Caco-2 (cell line): Measurements from ENCODE around the gene TBC1D24. TPM values are rescaled to one million over a fixed set of nuclear protein-coding genes. Genes with fewer than 3 reads are reported as not detected.
A peak's percentile ranks its signal among the peaks of the same experiment; 100 is the strongest.

Source experiments
- BruUV-seq: library from RNA; stranded (reverse); fragments of 400-500 nt; replicated peaks from 2 replicates; lab custom pipeline; 2021; lab: Mats Ljungman, UMichigan
- CTCF ChIA-PET: fragments of 300-600 bp; sonication (Branson Sonifier 250); formaldehyde crosslinking; loops from one replicate; lab custom pipeline; 2022; ENCODE audit warnings: antibody characterized with exemption; lab: Charles Lee
- POLR2A ChIA-PET: fragments of 300-600 bp; sonication (Branson Sonifier 250); formaldehyde crosslinking; loops from one replicate; lab custom pipeline; 2022; ENCODE audit warnings: antibody characterized with exemption; lab: Charles Lee
- DNase-seq, 2 experiments: peaks; one replicate each; pipeline versions ENCODE4 v3.0.0 to v3.0.0-alpha.2; 2020 to 2022
- H3K27me3 ChIP-seq: replicated peaks from 2 replicates; pipeline ENCODE4 v1.6.0; 2011; ENCODE audit warnings: low read length; ENCODE audit not compliant: control insufficient read depth, insufficient read depth
- H3K36me3 ChIP-seq: 2 replicates; pipeline ENCODE4 v1.5.1; 2011; ENCODE audit warnings: low read length; ENCODE audit not compliant: control insufficient read depth, insufficient read depth
- H3K4me1 ChIP-seq: fragments of 250-450 bp; sonication (Bioruptor Pico); 2 replicates; pipeline ENCODE4 v1.5.1; 2020; ENCODE audit warnings: mild to moderate bottlenecking
- H3K4me3 ChIP-seq: 2 replicates; pipeline ENCODE4 v1.5.1; 2011; ENCODE audit warnings: low read depth, mild to moderate bottlenecking, control low read depth, low read length
- H3K9me3 ChIP-seq: fragments of 250-450 bp; sonication (Bioruptor Pico); 2 replicates; pipeline ENCODE4 v1.5.1; 2020; ENCODE audit warnings: mild to moderate bottlenecking, moderate library complexity
- H3K27ac Mint-ChIP-seq: one replicate; pipeline ENCODE4 v1.8.0; 2022; ENCODE audit warnings: mixed read lengths; ENCODE audit not compliant: unreplicated experiment
- H3K27me3 Mint-ChIP-seq: one replicate; pipeline ENCODE4 v1.8.0; 2022; ENCODE audit warnings: mixed read lengths; ENCODE audit not compliant: insufficient read depth, unreplicated experiment
- H3K36me3 Mint-ChIP-seq: one replicate; pipeline ENCODE4 v1.8.0; 2022; ENCODE audit warnings: mild to moderate bottlenecking, mixed read lengths; ENCODE audit not compliant: insufficient read depth, unreplicated experiment
- H3K4me1 Mint-ChIP-seq: one replicate; pipeline ENCODE4 v1.8.0; 2022; ENCODE audit warnings: low read depth, mixed read lengths; ENCODE audit not compliant: unreplicated experiment
- H3K4me3 Mint-ChIP-seq: one replicate; pipeline ENCODE4 v1.8.0; 2022; ENCODE audit warnings: mild to moderate bottlenecking, moderate library complexity, mixed read lengths; ENCODE audit not compliant: unreplicated experiment
- H3K9me3 Mint-ChIP-seq: one replicate; pipeline ENCODE4 v1.8.0; 2022; ENCODE audit warnings: mixed read lengths; ENCODE audit not compliant: unreplicated experiment
- CTCF ChIP-seq, 2 experiments: fragments of 200-600 bp in 1 of 2; IDR thresholded peaks; 1 replicate in 1 of 2; 2 replicates in 1 of 2; pipeline versions ENCODE4 v1.5.1 to v1.8.0; 2011 to 2022; ENCODE audit warnings: antibody characterized with exemption in 1 of 2, control low read depth in 1 of 2, inconsistent platforms in 1 of 2, low read depth in 1 of 2, low read length in 1 of 2, mild to moderate bottlenecking in 1 of 2, moderate library complexity in 1 of 2; ENCODE audit not compliant: insufficient read depth in 1 of 2, severe bottlenecking in 1 of 2, unreplicated experiment in 1 of 2
- intact Hi-C: fragments of 100-400 bp; cut with micrococcal nuclease; formaldehyde crosslinking; loops from one replicate; pipeline ENCODE4 v1.10.0; 2022; ENCODE audit not compliant: unreplicated experiment
- total RNA-seq: library from RNA; stranded (reverse); gene quantifications from 2 replicates; pipeline ENCODE4 v1.2.3, GENCODE V29; 2022

TBC1D24 gene
- total RNA-seq, 1 experiment from 2014 or later = 20.8 TPM

DNA sequence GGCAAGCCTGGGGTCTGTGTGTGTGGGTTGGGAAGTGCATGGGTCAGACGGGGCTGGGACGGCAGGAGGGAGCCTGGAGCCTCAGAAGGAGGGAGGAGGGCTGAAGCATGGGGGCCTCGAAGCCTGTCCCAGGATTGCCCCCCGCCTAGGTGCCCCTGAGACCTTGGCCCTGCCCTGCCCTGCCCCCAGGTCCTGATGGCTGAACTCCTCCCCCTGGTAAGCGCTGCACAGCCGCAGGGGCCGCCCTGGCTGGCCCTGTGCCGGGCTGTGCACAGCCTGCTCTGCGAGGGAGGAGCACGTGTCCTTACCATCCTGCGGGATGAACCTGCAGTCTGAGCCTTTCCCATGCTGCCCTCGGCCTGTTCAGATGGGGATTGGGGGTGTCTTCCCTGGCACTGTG, 10.6 kb upstream of the TBC1D24 start:
- H3K4me1 Mint-ChIP-seq = peaks cover 5% of the 10 kb centered on the region
- H3K4me3 Mint-ChIP-seq = no peak overlapping the region
- no peaks in the 10 kb centered on the region for H3K9me3 ChIP-seq
- no TSS peak for BruUV-seq
- CTCF ChIA-PET = no interaction called here
- H3K9me3 Mint-ChIP-seq = no peaks in the 10 kb centered on the region
- intact Hi-C loops = no loop called here
- TF ChIP-seq CTCF (IDR thresholded peaks at IDR 0.05; ENCODE audit: insufficient read depth in 1 of 2, low read depth in 1 of 2, low read length in 1 of 2, severe bottlenecking in 1 of 2, unreplicated experiment in 1 of 2) = no peak
- H3K36me3 ChIP-seq = no peaks in the 10 kb centered on the region
- H3K27me3 Mint-ChIP-seq = no peaks in the 10 kb centered on the region
- peaks cover 42% of the 10 kb centered on the region for H3K36me3 Mint-ChIP-seq
- no peak for DNase-seq
- no peak overlapping the region for H3K4me3 ChIP-seq
- H3K27me3 ChIP-seq = no peaks in the 10 kb centered on the region
- peaks cover 14% of the 10 kb centered on the region for H3K4me1 ChIP-seq
- POLR2A ChIA-PET = interaction anchor here (0.7 kb wide), 1 partner anchor 309 kb away, joined by 3 read pairs; no protein-coding TSS in a partner anchor
- no peak overlapping the region for H3K27ac Mint-ChIP-seq

DNA sequence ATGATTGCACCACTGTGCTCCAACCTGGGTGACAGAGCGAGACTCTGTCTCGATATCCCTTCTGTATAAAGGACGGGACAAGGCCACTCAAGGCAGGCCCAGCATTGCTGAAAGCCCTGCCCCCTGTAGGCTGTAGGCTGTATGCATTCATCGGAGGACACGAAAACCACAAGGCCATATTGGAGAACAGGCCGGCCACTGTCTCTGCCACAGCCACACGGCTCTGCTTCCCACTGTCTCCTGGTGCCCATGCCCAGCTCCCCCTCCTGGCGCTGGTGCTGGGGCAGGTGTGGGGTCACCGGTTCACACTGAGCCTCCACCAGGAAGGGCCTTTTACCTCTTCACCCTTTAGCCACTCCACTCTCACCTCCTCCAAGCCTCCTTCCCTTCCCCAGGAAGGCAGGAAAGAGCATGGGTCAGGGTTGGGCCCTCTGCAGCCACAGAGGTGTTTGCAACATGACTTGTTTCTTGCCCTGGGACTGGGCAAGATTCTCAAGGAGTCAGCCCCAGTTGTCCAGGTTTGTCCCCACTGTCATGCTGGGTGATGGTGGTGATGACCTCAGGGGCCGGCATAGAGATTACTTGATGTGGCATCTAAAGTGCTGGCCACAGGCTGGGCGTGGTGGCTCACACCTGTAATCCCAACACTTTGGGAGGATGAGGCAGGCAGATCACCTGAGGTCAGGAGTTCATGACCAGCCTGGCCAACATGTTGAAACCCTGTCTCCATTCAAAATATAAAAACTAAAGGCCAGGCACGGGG, 9.1 kb upstream of the TBC1D24 start:
- Mint-ChIP-seq H3K36me3 (peaks cover 27% of the 10 kb centered on the region), H3K9me3 (no peaks in the 10 kb centered on the region), H3K27ac (no peak overlapping the region), H3K27me3 (no peaks in the 10 kb centered on the region), H3K4me1 (peaks cover 6% of the 10 kb centered on the region), H3K4me3 (no peak overlapping the region)
- no peaks in the 10 kb centered on the region for H3K9me3 ChIP-seq
- intact Hi-C loops = no loop called here
- no peak overlapping the region for H3K4me3 ChIP-seq
- no peaks in the 10 kb centered on the region for H3K36me3 ChIP-seq
- no peak for DNase-seq
- TF ChIP-seq CTCF (IDR thresholded peaks at IDR 0.05; ENCODE audit: insufficient read depth in 1 of 2, low read depth in 1 of 2, low read length in 1 of 2, severe bottlenecking in 1 of 2, unreplicated experiment in 1 of 2) = no peak
- CTCF ChIA-PET = no interaction called here
- peaks cover 20% of the 10 kb centered on the region for H3K4me1 ChIP-seq
- POLR2A ChIA-PET = no interaction called here
- BruUV-seq = no TSS peak
- H3K27me3 ChIP-seq = no peaks in the 10 kb centered on the region

DNA sequence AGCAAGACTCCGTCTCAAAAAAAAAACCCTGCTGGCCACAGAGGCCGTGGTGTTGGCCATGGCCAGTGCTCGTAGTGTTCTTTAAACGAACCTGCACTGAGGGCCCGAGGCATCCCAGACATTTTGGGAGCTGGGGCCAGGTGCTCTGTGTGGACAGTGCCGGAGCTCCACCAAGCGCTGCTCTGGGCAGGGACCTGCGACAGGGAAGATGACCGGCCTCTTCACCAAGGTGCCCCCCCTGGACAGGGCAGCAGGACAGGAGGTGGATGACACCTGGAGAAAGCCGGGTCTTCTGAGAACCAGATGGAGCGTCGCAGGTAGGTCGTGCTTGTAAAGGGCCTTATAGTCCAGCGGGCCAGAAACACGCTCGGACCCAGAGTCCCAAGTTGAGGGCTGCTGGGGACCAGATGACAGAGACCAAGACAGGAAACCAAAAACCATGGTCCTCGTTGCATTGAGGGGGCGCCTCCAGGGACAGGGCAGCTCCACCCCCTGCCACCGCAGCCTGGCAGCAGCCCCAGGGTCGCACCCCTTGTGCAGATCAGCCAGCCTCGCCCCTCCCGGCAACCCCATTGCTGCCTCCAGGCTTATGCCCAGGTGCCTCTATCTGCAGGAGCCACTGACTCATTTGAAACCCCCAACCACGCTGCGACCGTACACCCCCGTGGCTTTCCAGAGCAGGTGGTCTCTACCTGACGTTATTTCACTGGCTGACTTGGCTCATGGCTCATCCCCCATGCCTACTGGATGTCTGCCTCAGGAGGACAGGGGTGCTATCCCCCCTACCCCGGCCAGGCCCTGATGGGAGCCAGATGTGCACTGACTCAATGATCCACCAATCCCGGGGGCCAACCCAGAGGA, 8.0 kb upstream of the TBC1D24 start:
- peaks cover 6% of the 10 kb centered on the region for H3K4me1 Mint-ChIP-seq
- H3K4me3 Mint-ChIP-seq = peak overlapping the region; percentile 80
- H3K27ac Mint-ChIP-seq = peak overlapping the region; percentile 42
- TF ChIP-seq CTCF (IDR thresholded peaks at IDR 0.05; ENCODE audit: insufficient read depth in 1 of 2, low read depth in 1 of 2, low read length in 1 of 2, severe bottlenecking in 1 of 2, unreplicated experiment in 1 of 2) = no peak
- H3K9me3 Mint-ChIP-seq = no peaks in the 10 kb centered on the region
- H3K36me3 Mint-ChIP-seq = peaks cover 20% of the 10 kb centered on the region
- ChIA-PET POLR2A (no interaction called here), CTCF (no interaction called here)
- H3K9me3 ChIP-seq = no peaks in the 10 kb centered on the region
- no peaks in the 10 kb centered on the region for H3K27me3 ChIP-seq
- peaks cover 20% of the 10 kb centered on the region for H3K4me1 ChIP-seq
- no peaks in the 10 kb centered on the region for H3K27me3 Mint-ChIP-seq
- no peak for DNase-seq
- H3K4me3 ChIP-seq = peak overlapping the region; percentile 47; the same call in 1 of the 2 replicates
- H3K36me3 ChIP-seq = no peaks in the 10 kb centered on the region
- BruUV-seq = no TSS peak
- intact Hi-C loops = no loop called here
